T-helper 2 cell treated with Interferon-gamma antibody and Interleukin-4, amounts not matched to agents 5 μg/mL and 100 μg/mL, for 36 hours (primary cell): ENCODE measurements around the gene ADAMTS10.
A peak's percentile ranks its signal among the peaks of the same experiment; 100 is the strongest.
"Not testable (repeated sequence)": the region's sequence is repeated elsewhere in the genome, so short reads cannot be mapped to it uniquely, and the experiment has no call there.

Experiments
- DNase-seq: peaks from one replicate; pipeline ENCODE4 v3.0.0; 2021; ENCODE audit warnings: low spot score
- H3K27ac Mint-ChIP-seq: one replicate; pipeline ENCODE4 v1.8.0; 2021; ENCODE audit warnings: mild to moderate bottlenecking, mixed read lengths
- H3K27me3 Mint-ChIP-seq: one replicate; pipeline ENCODE4 v1.8.0; 2021; ENCODE audit warnings: low read depth, mixed read lengths
- H3K36me3 Mint-ChIP-seq: one replicate; pipeline ENCODE4 v1.8.0; 2021; ENCODE audit warnings: low read depth, mixed read lengths
- H3K4me1 Mint-ChIP-seq: one replicate; pipeline ENCODE4 v1.8.0; 2021; ENCODE audit warnings: low read depth, mixed read lengths
- H3K4me3 Mint-ChIP-seq: one replicate; pipeline ENCODE4 v1.8.0; 2022; ENCODE audit warnings: mild to moderate bottlenecking, moderate library complexity, mixed read lengths
- H3K9me3 Mint-ChIP-seq: one replicate; pipeline ENCODE4 v1.8.0; 2021; ENCODE audit warnings: mixed read lengths

Gene ADAMTS10

GRCh38 chr19:8574619-8574922, 35.9 kb downstream of the ADAMTS10 start:
- not testable (repeated sequence) for H3K9me3 Mint-ChIP-seq, H3K27me3 Mint-ChIP-seq, DNase-seq
- peaks cover 48% of the 10 kb centered on the region for H3K4me1 Mint-ChIP-seq
- peaks cover 53% of the 10 kb centered on the region for H3K36me3 Mint-ChIP-seq
- peak overlapping the region; percentile 85 for H3K27ac Mint-ChIP-seq
- H3K4me3 Mint-ChIP-seq, result peak overlapping the region; percentile 97

DNA sequence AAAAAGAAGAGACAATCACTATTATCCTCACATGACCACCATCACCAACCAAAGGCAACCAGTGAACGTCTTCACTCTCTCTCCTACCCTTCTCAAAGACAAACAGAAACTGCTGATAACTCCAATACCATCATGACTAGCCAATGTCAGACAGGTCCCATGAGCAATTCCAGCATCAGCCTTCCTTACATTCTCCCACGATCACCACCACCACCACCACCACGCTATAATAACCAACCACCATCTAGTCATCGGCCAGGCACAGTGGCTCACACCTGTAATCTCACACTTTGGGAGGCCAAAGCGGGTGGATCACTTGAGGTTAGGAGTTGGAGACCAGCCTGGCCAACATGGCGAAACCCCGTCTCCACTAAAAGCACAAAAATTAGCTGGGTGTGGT, 37.2 kb downstream of the ADAMTS10 start:
- Mint-ChIP-seq H3K36me3 (peaks cover 64% of the 10 kb centered on the region), H3K4me1 (peaks cover 50% of the 10 kb centered on the region), H3K9me3 (peaks cover 7% of the 10 kb centered on the region), H3K4me3 (peak overlapping the region; percentile 97), H3K27ac (peak overlapping the region; percentile 66), H3K27me3 (no peaks in the 10 kb centered on the region)
- DNase-seq, result no peak

- DNase-seq, result peak; percentile 54
- peaks cover 67% of the 10 kb centered on the region for H3K36me3 Mint-ChIP-seq
- peaks cover 62% of the 10 kb centered on the region for H3K4me1 Mint-ChIP-seq
These were observed 39.5 kb downstream of the ADAMTS10 start for GRCh38 chr19:8571006-8571411.

GRCh38 chr19:8569066-8569771, 41.3 kb downstream of the ADAMTS10 start:
- Mint-ChIP-seq H3K27ac (peak overlapping the region; percentile 94), H3K36me3 (peaks cover 60% of the 10 kb centered on the region), H3K27me3 (no peaks in the 10 kb centered on the region), H3K4me3 (peak overlapping the region; percentile 97), H3K4me1 (peaks cover 60% of the 10 kb centered on the region), H3K9me3 (peaks cover 7% of the 10 kb centered on the region)
- peak; percentile 82 for DNase-seq

More at GRCh38 chr19:8571006-8571411, 39.5 kb downstream of the ADAMTS10 start:
- Mint-ChIP-seq H3K4me3 (peak overlapping the region; percentile 97), H3K9me3 (peaks cover 7% of the 10 kb centered on the region), H3K27ac (peak overlapping the region; percentile 94), H3K27me3 (no peaks in the 10 kb centered on the region)

- no peak for DNase-seq
- no peaks in the 10 kb centered on the region for H3K27me3 Mint-ChIP-seq
- H3K36me3 Mint-ChIP-seq, result peaks cover 51% of the 10 kb centered on the region
- H3K27ac Mint-ChIP-seq, result peak overlapping the region; percentile 60
- H3K9me3 Mint-ChIP-seq, result no peaks in the 10 kb centered on the region
- peaks cover 52% of the 10 kb centered on the region for H3K4me1 Mint-ChIP-seq
- H3K4me3 Mint-ChIP-seq, result peak overlapping the region; percentile 21
These were observed 42.9 kb downstream of the ADAMTS10 start for GRCh38 chr19:8567522-8568172.

GRCh38 chr19:8566855-8567254, 43.7 kb downstream of the ADAMTS10 start:
- no peak overlapping the region for H3K4me3 Mint-ChIP-seq
- H3K27ac Mint-ChIP-seq, result no peak overlapping the region
- no peaks in the 10 kb centered on the region for H3K9me3 Mint-ChIP-seq
- H3K27me3 Mint-ChIP-seq, result no peaks in the 10 kb centered on the region
- H3K36me3 Mint-ChIP-seq, result peaks cover 47% of the 10 kb centered on the region
- H3K4me1 Mint-ChIP-seq, result peaks cover 47% of the 10 kb centered on the region
- no peak for DNase-seq

GRCh38 chr19:8564866-8565265, 45.6 kb downstream of the ADAMTS10 start:
- not testable (repeated sequence) for H3K27ac Mint-ChIP-seq
- H3K4me1 Mint-ChIP-seq, result peaks cover 38% of the 10 kb centered on the region

DNA sequence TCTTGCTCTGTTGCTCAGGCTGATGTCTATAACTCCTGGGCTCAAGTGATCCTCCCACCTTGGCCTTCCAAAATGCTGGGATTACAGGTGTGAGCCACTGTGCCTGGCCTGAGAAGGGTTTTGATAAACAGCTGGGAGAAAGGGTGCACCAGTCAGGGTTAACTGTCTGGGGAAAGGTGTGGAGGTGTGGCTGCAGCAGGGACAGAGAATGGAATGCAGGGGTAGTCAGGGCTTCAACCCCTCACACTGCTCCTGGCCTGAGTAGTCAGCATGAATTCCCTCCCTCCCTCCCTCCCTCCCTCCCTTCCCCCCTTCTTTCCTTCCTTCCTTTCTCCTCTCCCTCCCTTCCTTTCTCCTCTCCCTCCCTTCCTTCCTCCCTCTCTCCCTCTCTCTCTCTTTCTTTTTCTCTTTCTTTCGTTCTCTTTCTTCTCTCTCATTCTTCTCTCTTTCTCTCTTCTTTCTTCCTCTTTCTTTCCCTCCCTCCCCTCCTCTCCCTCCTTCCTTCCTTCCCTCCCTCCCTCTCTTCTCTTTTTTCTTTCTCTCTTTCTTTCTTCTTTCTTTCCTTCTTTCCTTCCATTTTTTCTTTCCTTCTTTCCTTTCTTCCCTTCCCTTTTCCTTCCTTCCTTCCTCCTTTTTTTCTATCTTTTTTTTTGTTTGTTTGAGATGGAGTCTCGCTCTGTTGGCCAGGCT, 49.3 kb downstream of the ADAMTS10 start:
- Mint-ChIP-seq H3K9me3 (no peaks in the 10 kb centered on the region), H3K27me3 (no peaks in the 10 kb centered on the region), H3K27ac (peak overlapping the region; percentile 58), H3K4me1 (peaks cover 22% of the 10 kb centered on the region), H3K4me3 (no peak overlapping the region), H3K36me3 (peaks cover 49% of the 10 kb centered on the region)
- DNase-seq, result no peak

More at GRCh38 chr19:8564866-8565265, 45.6 kb downstream of the ADAMTS10 start:
- not testable (repeated sequence) for H3K9me3 Mint-ChIP-seq, H3K4me3 Mint-ChIP-seq, DNase-seq, H3K27me3 Mint-ChIP-seq
- H3K36me3 Mint-ChIP-seq, result peaks cover 48% of the 10 kb centered on the region

DNA sequence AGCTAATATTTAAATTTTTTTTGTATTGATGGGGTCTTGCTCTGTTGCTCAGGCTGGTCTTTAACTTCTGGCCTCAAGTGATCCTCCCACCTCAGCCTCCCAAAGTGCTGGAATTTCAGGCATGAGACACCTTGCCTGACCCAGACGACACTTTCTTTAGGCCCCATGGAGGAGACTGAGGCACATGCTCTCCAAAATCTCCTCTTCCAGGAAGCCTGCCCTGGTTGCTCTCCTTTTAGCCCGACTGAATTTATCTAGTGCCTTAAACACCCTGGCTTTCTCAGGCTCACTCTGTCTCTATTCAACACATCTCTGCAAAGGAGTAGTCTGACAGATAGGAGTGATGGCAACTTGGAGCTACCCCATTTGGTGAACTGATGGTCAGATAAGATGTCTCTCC, 52.2 kb downstream of the ADAMTS10 start:
- H3K9me3 Mint-ChIP-seq, result no peaks in the 10 kb centered on the region
- no peaks in the 10 kb centered on the region for H3K27me3 Mint-ChIP-seq
- H3K36me3 Mint-ChIP-seq, result peaks cover 53% of the 10 kb centered on the region
- H3K4me3 Mint-ChIP-seq, result no peak overlapping the region
- peaks cover 19% of the 10 kb centered on the region for H3K4me1 Mint-ChIP-seq
- DNase-seq, result no peak
- peak overlapping the region; percentile 57 for H3K27ac Mint-ChIP-seq

DNA sequence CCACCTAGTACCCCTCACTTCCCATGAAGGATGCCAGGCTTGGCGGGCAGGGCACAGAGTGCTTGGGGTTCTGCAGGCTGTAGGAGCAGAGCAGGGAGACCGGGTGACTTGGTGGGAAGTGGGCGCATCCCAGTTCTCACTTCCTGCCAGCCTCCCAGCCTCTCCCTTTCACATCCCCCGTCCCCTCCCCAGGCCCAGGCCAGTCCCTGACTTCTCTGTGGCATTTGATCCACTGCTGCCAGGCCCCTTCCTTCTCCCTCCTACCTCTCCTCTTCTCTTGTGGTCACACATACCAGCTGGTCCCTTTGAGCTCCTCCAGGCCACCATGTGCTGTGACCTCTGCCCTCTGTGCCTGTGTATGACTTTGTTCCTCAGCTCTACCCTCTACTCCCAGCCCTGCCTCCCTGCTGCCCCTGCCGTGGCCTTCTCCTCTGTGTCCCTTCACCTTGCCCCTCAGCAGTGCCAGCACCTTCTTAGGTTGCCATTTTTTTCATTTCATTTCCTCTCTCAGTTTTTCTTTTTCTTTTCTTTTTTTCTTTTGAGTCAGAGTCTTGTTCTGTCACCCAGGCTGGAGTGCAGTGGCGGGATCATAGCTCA, 52.8 kb downstream of the ADAMTS10 start:
- H3K36me3 Mint-ChIP-seq, result peaks cover 57% of the 10 kb centered on the region
- H3K27me3 Mint-ChIP-seq, result no peaks in the 10 kb centered on the region
- no peaks in the 10 kb centered on the region for H3K9me3 Mint-ChIP-seq
- no peak for DNase-seq
- H3K27ac Mint-ChIP-seq, result peak overlapping the region; percentile 78
- no peak overlapping the region for H3K4me3 Mint-ChIP-seq
- H3K4me1 Mint-ChIP-seq, result peaks cover 20% of the 10 kb centered on the region

GRCh38 chr19:8553729-8554128, 56.8 kb downstream of the ADAMTS10 start:
- not testable (repeated sequence) for H3K9me3 Mint-ChIP-seq, H3K4me3 Mint-ChIP-seq, DNase-seq, H3K27me3 Mint-ChIP-seq, H3K27ac Mint-ChIP-seq
- H3K4me1 Mint-ChIP-seq, result peaks cover 15% of the 10 kb centered on the region
- peaks cover 58% of the 10 kb centered on the region for H3K36me3 Mint-ChIP-seq

DNA sequence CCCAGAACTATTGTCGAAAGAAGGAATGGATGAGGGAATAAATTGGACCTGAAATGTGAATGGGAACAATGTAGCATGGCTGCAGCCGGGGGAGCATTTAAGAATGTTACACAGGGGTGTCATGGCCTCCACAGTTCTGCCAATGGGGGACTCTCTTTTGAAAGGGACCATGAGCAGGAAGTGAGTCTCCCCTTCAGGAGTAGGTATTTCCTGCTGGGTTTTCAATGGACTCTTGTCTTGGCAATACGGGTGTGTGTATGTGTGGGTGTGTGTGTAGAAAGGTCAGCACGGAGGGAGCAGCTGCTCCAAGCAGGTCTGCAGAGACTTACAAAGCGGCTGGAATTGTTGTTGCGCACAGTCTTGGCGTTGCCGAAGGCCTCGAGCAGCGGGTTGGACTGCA, 57.7 kb downstream of the ADAMTS10 start:
- peaks cover 57% of the 10 kb centered on the region for H3K36me3 Mint-ChIP-seq
- H3K4me3 Mint-ChIP-seq, result no peak overlapping the region
- H3K27ac Mint-ChIP-seq, result peak overlapping the region; percentile 1
- H3K9me3 Mint-ChIP-seq, result no peaks in the 10 kb centered on the region
- no peaks in the 10 kb centered on the region for H3K27me3 Mint-ChIP-seq
- peaks cover 8% of the 10 kb centered on the region for H3K4me1 Mint-ChIP-seq
- DNase-seq, result no peak

DNA sequence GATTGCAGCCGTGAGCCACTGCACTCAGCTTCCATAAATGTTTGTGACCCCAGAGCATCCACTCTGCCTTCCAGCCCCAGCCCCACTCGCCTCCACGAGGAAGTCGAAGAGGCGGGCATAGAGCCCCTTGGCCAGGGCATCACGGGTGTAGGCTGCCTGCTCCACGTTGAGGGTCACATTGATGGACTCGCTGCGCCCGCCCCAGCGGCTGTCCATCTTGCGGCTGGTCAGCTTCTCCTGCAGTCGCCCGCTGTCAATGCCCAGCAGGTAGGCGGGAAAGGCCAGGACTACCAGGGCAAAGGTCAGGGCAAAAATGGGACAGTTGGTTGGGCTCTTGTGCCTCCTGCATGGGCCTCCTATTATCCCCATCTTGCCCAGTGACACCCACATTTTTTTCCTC, 60.4 kb downstream of the ADAMTS10 start:
- Mint-ChIP-seq H3K4me3 (no peak overlapping the region), H3K4me1 (peaks cover 7% of the 10 kb centered on the region), H3K36me3 (peaks cover 64% of the 10 kb centered on the region), H3K27ac (no peak overlapping the region), H3K9me3 (no peaks in the 10 kb centered on the region), H3K27me3 (no peaks in the 10 kb centered on the region)
- no peak for DNase-seq

DNA sequence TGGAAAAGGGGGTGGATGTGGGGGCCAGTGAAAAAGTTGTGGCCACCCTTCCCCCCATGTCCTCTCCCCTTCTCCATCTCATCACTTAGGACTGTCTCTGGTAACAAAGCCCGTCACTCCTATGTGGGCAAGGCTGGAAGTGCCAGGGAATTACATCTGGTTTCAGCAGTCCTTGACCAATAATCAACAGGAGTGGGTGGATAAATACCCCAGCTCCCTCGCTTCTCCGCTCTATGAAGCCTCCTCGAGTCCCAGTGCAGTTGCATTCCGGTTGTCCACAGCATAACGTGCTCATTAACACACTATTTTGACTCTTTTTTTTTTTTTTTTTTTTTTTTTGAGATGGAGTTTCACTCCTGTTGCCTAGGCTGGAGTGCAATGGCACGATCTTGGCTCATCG, 64.8 kb downstream of the ADAMTS10 start:
- no peaks in the 10 kb centered on the region for H3K27me3 Mint-ChIP-seq
- no peak for DNase-seq
- peaks cover 43% of the 10 kb centered on the region for H3K36me3 Mint-ChIP-seq
- no peaks in the 10 kb centered on the region for H3K9me3 Mint-ChIP-seq
- no peaks in the 10 kb centered on the region for H3K4me1 Mint-ChIP-seq
- no peak overlapping the region for H3K4me3 Mint-ChIP-seq
- H3K27ac Mint-ChIP-seq, result no peak overlapping the region
